ENCODE data around the gene OLFM2.
"Not testable (repeated sequence)": the region's sequence is repeated elsewhere in the genome, so short reads cannot be mapped to it uniquely, and the experiment has no call there.

The OLFM2 gene

DNA sequence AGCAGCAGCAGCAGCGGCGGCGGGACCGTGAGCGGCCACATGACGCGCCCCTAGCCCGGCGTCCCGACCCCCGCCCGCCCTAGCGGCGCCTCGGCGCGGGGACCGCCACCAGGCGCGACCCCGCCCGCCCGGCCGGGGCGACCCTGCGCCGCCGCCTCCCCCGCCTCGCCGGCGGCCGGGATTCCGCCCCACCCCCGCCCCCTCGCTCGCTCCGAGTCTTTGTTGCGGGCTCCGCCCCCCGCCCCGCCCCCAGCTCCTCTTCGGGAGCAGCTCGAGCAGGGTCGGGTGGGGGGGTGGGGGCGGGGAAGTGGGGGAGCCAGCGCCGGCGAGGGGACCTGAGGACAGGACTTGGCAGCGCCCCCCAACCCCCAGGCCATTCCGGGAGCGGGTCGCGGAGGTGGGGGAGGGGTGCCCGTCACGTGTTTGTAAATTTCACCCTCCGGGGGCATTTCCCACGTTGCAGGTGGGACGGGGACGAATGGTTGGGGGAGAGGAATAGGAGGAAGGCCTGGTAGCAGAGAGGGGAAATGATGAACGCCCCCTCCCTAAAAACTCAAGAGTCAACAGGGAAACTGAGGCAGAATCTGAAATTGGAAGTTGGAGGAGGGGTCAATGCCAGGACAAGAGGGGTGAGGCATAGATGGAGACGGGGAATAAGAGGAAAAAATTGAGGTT is at the start of gene OLFM2:
TSS of gene OLFM2 (minus strand) at position 190 of the 675 bp plus-strand sequence. CDS start at position 41, 149 bp downstream.
- DNase-seq (ENCODE audit: low read depth, low spot score) = peak; percentile 48

DNA sequence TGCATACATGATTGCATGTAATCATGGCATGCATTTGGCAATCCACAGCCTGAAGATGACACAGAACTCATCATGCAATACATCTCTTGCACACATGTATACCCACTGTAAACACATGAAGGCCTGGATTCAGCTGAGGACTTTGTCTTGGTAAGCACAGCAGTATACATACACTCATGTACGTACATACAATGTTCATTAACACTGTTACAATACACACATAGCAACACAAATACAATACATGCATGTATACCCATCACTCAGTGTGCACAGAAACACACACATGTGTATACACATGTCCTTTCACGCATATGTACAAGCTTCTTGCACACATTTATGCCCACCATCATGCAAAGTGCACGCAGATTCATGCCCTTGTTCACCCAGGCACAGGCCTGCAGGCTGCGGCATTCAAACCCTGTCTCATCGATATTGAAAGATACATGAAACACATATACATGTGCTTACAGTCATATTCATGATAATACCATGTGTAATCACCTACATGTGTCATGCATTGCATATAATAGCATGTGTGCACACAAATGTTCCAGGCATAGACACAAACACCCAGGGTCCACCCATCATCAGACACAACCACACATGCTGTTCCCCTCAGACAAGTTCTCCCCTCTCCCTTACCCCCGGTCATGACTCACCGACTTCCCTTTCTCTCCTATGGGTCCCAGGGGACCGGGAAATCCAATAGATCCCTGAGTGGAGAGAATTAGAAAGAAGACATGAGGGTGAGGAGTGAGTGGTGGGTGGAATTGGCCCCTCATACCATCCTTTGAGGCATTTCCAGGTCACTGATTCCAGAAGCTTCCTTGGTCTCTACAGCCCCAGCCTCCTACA is 45.3 kb upstream of the OLFM2 start:
- DNase-seq (ENCODE audit: low read depth, low spot score) = no peak

DNA sequence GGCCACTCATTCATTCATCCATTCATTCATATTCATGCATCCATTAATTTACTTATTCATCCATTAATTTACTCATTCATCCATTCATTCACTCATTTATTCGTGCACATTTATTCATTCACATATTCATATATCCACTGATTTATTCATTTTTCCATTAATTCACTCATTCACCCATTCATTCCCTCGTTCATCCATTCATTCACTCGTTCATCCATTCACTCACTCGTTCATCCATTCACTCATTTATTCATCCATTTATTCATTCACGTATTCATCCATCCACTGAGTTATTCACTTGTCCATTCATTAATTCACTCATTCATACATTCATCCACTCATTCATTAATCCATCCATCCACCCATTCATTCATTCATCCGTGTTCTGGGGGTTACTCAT is 35.8 kb upstream of the OLFM2 start:
- no peak for DNase-seq (ENCODE audit: low read depth, low spot score)

DNA sequence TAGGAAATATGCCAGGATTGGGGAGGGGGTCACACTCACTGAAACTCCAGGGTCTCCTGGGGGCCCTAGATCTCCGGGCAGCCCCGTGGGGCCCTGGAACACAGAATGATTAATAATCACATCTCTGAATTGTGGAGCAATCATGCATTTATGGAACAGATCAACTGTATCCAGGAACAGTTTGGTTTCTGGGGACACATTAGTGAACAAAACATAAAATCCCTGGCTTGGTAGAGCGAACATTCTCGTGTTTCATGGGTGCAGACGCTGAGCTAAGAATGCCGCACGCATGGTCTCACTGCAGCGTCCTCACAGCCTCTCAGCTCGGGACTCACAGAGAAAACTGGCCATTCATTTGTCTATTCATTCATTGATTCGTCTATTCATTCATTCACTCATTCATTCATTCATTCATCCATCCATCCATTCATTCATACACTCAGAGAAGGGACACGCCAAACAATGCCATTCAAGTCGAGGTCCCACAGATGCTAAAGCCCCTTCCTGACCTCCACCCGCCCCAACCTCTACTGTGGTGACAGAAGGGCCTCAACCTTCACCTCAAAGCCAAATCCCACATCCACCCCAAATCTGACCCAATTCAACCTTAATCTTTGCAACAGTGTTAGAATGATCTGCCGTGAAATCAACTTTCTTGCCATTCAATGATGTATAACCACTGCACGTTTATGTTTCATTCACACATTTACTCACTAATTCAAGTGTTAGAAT is 35.0 kb upstream of the OLFM2 start:
- DNase-seq (ENCODE audit: low read depth, low spot score) = no peak

DNA sequence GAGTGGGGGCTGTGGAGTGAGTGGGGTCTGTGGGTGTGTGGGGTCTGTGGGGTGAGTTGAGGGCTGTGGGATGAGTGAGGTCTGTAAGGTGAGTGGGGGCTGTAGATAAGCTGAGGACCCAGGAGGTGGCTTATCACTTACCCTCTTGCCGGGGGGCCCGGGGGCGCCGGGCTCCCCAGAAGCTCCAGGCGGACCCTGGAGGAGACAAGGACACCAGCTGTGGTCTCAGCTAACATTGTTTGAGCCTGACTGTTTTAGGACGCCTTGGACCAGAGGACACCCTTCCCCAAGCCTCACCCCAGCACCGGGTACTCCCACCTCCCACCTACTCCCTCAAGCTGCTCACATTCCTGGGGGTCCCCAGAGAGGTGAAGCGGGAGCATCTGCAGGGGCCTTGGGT is 34.2 kb upstream of the OLFM2 start:
- no peak for DNase-seq (ENCODE audit: low read depth, low spot score)

- no peak for DNase-seq (ENCODE audit: low read depth, low spot score)
Observed at GRCh38 chr19:9969688-9969975, 33.3 kb upstream of the OLFM2 start.

GRCh38 chr19:9968820-9969687 is 32.7 kb upstream of the OLFM2 start:
- DNase-seq (ENCODE audit: low read depth, low spot score) = no peak

DNA sequence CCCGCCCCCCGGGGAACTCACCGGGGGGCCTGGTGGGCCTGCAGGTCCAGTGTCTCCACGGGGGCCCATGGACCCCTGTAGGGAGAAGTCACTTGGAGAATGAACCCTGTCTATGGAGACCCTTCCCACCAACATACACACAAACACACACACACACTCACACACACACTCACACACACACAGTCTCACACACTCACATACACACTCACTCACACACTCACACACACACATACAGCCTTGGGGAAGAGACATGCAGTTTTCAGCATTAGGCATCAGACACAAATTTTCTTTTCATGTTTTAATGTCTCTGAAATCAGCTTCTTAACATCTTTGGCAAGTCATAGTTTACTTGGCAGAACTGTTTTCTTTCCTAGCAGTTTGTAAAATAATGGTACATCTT is 31.0 kb upstream of the OLFM2 start:
- DNase-seq (ENCODE audit: low read depth, low spot score) = peak; percentile 17

GRCh38 chr19:9966448-9966847 is 30.1 kb upstream of the OLFM2 start:
- no peak for DNase-seq (ENCODE audit: low read depth, low spot score)

- DNase-seq (ENCODE audit: low read depth, low spot score) = no peak
Observed at GRCh38 chr19:9966024-9966423, 29.7 kb upstream of the OLFM2 start.

- no peak for DNase-seq (ENCODE audit: low read depth, low spot score)
Observed at GRCh38 chr19:9962623-9963290, 26.4 kb upstream of the OLFM2 start.

- DNase-seq (ENCODE audit: low read depth, low spot score) = no peak
Observed at GRCh38 chr19:9961103-9961502, 24.8 kb upstream of the OLFM2 start.

GRCh38 chr19:9958379-9958821 is 22.1 kb upstream of the OLFM2 start:
- peak; percentile 89 for DNase-seq (ENCODE audit: low read depth, low spot score)

DNA sequence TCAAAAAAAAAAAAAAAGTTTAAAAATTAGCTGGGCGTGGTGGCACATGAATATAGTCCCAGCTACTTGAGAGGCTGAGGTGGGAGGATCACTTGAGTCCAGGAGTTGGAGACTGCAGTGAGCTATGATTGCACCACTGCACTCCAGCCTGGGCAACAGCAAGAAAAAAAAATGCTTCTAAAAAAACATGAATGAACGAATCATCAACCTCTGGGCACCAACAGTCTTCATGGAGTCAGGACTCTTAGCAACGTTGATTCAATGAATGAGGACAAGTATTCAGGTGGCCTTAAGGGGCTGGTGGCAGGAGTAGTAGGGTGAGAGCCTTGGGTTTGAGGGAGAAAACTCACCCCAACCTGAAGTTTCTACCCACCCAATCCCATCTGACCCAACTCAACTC is 20.6 kb upstream of the OLFM2 start:
- no peak for DNase-seq (ENCODE audit: low read depth, low spot score)

DNA sequence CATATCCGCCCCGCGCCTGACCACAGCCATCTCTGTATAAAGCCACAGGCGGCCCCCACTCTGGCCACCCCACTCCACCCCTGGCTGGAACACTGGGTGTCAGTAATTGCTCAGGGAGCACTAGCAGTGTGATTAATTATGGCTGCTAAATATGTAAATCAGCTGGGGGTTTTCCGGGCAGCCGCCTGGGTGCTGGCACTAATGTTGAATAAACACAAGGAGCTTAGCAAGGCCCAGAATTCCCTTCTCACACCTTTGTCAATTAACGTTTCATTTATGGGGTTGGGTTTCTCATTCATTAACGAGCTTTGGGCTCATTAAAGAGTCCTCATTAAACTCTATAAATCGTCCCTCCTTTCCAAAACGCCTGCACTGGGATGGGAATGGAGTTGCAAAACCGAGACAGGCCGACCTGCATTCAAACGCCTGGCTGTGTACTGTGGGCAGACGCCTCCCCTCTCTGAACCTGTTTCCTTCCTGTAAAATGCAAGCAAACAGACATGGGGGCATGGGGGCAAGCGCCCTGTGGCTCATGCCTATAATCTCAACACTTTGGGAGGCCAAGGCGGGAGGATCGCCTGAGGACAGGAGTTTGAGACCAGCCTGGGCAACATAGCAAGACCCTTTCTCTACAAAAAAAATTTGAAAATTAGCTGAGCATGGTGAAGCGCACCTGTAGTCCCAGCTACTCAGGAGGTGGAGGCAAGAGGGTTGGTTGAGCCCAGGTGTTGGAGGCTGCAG is 17.7 kb upstream of the OLFM2 start:
- peak; percentile 88 for DNase-seq (ENCODE audit: low read depth, low spot score)

DNA sequence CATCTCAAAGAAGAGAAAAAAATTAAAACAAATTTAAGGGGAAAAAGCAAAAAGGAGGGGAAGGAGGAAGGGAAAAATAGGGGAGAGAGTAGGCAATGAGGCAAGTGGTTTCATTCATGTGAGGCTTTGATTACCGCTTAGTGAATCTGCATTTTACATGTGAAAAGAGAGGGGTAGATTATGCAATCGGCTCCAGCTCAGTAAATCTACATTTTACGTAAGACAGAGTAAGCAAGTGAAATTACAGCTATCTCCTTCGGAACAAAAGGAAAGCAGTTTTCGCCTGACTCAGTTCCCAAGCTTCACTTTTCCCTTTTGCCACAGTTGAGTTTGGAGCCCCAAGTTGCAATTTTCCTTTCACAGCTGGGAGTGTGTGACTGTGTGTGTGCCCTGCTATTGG is 16.0 kb upstream of the OLFM2 start:
- DNase-seq (ENCODE audit: low read depth, low spot score) = no peak

DNA sequence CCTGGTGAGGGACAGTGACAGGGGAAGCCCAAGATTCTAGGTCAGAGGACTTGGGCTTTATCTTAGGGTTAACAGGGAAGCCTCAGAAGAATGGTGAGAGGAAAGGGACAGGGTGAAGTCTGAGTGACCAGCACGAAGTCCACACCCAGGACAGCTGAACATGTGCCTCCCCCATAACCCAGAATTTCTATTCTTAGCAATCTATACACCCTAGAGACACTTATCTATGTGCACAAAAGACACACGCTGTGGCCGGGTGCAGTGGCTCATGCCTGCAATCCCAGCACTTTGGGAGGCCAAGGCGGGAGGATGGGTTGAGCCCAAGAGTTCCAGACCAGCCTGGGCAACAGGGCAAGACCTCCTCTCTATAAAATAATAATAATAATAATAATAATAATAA is 11.1 kb upstream of the OLFM2 start:
- DNase-seq (ENCODE audit: low read depth, low spot score) = no peak

GRCh38 chr19:9946528-9947125 is 10.3 kb upstream of the OLFM2 start:
- DNase-seq (ENCODE audit: low read depth, low spot score) = not testable (repeated sequence)

- DNase-seq (ENCODE audit: low read depth, low spot score) = peak; percentile 98
Observed at GRCh38 chr19:9945319-9945966, 9.1 kb upstream of the OLFM2 start.
